ES-I3 (cell line): ENCODE data around the gene ETS2.

Experiments
- H3K36me3 ChIP-seq: 2 replicates; pipeline ENCODE4 v1.6.1; 2013; ENCODE audit warnings: mild to moderate bottlenecking, low read length, control low read depth, moderate library complexity; ENCODE audit not compliant: insufficient read depth
- H3K4me1 ChIP-seq: 2 replicates; pipeline ENCODE4 v1.6.1; 2013; ENCODE audit warnings: mild to moderate bottlenecking, control low read depth, low read length; ENCODE audit not compliant: insufficient read depth
- H3K9ac ChIP-seq: 2 replicates; pipeline ENCODE4 v1.6.1; 2013; ENCODE audit warnings: low read depth, mild to moderate bottlenecking, low read length, moderate library complexity
- H3K9me3 ChIP-seq: 2 replicates; pipeline ENCODE4 v1.6.1; 2013; ENCODE audit warnings: mild to moderate bottlenecking, low read length, moderate library complexity; ENCODE audit not compliant: control insufficient read depth, insufficient read depth

ETS2 gene

DNA sequence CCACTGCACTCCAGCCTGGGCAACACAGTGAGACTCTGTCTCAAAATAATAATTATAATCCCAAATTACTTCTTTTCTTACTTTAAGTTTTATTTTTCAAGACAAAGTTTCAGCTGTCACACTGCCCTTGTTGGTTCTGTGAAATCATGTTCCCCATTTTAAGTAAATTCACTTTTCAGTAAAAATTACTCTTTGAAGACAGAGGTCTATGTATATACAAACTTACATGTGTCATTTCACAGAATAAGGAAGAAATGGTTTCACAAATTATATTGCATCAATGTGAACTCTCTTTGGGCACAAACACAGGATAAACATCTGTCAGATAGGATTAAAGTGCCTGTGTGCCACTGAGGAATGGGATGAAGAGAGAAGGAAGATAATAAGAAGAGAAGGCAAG is 33.1 kb upstream of the ETS2 start:
- H3K4me1 ChIP-seq, result no peaks in the 10 kb centered on the region
- no peaks in the 10 kb centered on the region for H3K36me3 ChIP-seq
- H3K9me3 ChIP-seq, result no peaks in the 10 kb centered on the region
- H3K9ac ChIP-seq, result no peak overlapping the region

DNA sequence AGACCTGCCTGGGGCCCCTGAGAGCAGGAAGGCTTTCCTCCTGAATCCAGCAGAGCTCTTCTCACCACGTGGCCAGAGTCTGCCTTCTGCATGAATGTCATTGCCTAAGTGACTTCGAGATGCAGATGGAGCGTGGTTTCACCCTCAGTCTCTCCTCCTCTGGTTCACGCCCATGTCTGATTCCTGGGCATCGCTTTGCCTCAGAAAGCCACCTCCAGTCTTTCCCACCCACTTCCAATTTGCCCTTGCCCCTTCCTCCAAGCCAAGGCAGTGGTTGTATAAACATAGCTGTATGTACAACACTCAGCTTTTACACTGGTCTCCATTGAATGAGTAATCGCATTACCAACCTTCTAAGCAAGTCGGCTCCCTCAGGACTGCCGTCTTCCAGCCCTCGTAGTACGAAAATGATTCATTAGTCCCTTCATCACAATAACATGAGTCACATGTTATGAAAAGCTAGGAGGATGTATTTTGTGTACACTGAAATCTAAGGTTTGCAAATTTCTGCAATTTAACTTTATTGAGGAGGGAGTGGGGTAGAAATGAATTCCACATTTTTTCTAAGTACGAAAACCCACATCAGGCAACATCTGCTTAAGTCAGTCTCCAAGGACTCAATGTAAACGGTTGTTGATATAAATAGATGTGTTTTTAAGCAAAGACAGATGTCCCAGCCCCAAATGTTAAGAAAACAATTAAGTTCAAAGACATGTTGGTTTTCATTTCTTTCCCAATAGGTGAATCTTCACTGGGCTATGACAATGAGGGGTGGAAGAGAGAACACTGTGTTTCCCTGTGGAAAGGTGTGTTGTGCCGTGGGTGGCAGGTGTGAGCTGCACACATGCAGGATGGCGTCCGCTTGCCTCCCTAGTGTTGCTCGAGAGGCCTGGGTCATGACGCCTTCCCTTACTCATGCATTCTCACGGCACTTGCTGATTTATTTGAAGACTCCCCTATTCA is 32.3 kb upstream of the ETS2 start:
- no peak overlapping the region for H3K9ac ChIP-seq
- no peaks in the 10 kb centered on the region for H3K4me1 ChIP-seq
- no peaks in the 10 kb centered on the region for H3K36me3 ChIP-seq
- H3K9me3 ChIP-seq, result peaks cover under 1% of the 10 kb centered on the region; the same call in 1 of the 2 replicates

DNA sequence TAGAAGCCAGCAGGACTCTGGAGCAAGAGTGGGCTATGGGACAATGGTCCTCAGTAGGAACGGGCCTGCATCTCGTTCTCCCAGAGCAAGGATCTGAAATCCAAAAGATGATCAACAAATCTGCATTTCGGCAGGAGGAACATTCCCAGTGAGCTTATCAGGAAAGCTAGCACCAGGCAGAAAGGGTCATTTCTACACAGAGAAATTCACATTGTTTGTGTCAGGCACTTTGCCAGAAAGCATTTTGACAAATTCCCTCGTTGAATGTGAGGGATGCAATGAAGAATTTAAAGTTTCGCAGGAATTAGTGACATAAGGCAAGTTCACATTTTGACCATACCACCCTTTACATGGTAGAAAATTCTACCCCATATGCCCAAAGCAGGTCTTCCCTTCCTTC is 31.6 kb upstream of the ETS2 start:
- peaks cover 6% of the 10 kb centered on the region for H3K9me3 ChIP-seq
- H3K4me1 ChIP-seq, result no peaks in the 10 kb centered on the region
- H3K9ac ChIP-seq, result no peak overlapping the region
- H3K36me3 ChIP-seq, result no peaks in the 10 kb centered on the region

DNA sequence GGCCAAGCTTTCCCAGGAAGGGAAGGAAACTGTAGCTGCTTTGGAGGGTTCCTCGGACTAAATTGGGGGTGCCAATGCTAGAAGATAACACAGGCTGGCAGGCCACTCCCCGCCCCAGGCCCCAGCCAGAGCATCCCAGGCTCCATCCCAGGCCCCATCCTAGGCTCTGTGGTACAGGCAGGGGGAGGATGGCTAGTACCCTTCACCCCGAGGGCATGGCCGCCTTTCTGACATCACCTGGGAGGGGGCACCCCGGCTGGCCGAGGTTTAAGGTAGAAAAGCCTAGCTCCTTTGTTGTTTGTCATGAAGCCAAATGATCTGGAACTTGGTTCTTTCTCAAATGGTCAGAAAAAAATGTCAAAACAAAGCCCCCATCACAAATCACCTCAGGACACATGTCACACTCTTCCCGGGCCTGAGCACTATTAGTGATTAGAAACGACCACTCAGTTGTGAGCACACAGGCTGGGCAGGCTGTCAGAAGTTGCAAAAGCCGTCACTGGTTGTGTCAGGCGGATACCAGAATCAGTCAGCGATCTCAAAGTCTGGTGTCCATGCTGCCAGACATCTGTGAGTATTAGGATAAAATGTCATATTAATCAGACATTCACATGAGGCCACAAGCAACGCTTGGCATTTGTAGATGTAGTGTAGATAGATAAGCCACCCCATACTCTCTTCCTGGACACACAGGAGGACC is 31.0 kb upstream of the ETS2 start:
- Histone ChIP-seq H3K4me1 (no peaks in the 10 kb centered on the region), H3K9me3 (peaks cover 6% of the 10 kb centered on the region), H3K36me3 (no peaks in the 10 kb centered on the region), H3K9ac (no peak overlapping the region)

DNA sequence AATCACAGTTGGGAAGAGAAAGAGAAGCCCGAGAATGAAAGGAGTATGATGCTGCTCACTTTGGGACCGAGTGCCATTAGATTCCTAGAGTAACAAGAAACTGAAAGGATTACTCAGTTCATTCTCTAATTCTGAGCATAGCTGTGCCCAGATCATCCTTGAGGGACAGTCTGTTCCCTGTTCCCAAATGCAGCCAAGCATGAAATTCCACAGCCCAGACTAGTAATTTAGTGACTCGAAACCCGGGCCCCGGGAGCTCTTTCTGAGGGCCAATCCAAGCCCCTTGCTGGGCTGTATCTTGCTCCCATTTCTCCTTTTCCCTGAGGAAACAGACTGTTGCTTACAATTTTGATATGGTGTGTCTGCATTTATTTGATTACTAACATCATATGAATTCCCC is 30.0 kb upstream of the ETS2 start:
- Histone ChIP-seq H3K36me3 (no peaks in the 10 kb centered on the region), H3K4me1 (no peaks in the 10 kb centered on the region), H3K9me3 (peaks cover 6% of the 10 kb centered on the region), H3K9ac (no peak overlapping the region)

DNA sequence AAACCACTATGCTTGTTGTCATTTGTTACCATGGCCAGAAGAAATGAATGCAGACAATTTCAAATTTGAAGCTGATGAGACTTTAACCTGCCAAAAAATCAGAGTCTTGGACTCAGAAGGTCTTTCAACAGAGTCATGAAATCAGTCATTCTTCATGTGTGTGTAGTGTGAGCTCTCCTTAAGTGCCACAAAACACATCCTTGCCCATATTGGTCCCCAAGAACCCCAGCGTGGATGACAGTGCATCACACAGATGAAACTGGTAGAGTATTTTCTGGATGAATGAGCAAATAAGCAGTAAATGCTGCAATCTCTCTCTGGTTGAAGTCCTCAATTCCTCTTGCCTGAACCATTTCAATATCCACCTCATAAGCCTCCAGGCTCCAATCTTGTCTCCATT is 28.7 kb upstream of the ETS2 start:
- H3K9ac ChIP-seq, result no peak overlapping the region
- H3K36me3 ChIP-seq, result no peaks in the 10 kb centered on the region

DNA sequence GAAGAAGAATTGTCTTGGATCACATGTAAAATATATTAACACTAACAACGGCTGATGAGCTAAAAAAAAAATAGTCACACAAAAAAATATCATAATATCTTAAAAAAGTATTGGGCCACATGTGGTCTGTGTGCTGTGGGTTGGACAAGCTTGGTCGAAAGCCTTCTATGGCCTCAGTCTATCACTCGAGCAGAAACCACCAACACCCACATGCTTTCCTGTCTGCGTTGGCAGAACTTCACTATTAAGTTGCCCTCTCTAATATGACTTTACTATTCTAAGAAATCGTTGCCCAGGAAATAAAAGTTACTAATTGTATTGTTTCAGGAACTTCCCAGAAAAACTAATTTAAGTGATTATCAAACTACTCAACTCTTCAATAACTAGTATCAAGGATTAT is 28.2 kb upstream of the ETS2 start:
- no peak overlapping the region for H3K9ac ChIP-seq
- peaks cover 10% of the 10 kb centered on the region for H3K9me3 ChIP-seq
- no peaks in the 10 kb centered on the region for H3K4me1 ChIP-seq
- H3K36me3 ChIP-seq, result no peaks in the 10 kb centered on the region

More for the DNA sequence above, 28.7 kb upstream of the ETS2 start:
- H3K9me3 ChIP-seq, result peaks cover 6% of the 10 kb centered on the region
- no peaks in the 10 kb centered on the region for H3K4me1 ChIP-seq

DNA sequence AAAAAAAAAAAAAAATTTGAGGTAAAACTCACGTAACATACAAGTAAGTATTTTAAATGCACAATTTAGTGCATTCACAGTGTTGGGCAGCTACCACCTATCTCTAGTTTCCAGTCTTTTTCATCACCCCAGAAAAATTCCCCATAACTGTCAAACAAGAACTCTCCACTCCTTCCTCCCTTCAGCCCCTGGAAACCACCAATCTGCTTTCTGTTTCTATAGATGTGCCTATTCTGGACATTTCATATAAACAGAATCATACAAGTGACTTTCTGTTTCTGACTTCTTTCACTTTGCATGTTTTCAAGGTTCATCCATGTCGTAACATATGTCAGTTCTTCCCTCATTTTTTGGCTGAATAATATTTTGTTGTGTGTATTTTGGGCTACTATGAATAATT is 24.9 kb upstream of the ETS2 start:
- Histone ChIP-seq H3K36me3 (no peaks in the 10 kb centered on the region; the same call in 1 of the 2 replicates), H3K4me1 (no peaks in the 10 kb centered on the region), H3K9ac (no peak overlapping the region), H3K9me3 (peaks cover 10% of the 10 kb centered on the region)

DNA sequence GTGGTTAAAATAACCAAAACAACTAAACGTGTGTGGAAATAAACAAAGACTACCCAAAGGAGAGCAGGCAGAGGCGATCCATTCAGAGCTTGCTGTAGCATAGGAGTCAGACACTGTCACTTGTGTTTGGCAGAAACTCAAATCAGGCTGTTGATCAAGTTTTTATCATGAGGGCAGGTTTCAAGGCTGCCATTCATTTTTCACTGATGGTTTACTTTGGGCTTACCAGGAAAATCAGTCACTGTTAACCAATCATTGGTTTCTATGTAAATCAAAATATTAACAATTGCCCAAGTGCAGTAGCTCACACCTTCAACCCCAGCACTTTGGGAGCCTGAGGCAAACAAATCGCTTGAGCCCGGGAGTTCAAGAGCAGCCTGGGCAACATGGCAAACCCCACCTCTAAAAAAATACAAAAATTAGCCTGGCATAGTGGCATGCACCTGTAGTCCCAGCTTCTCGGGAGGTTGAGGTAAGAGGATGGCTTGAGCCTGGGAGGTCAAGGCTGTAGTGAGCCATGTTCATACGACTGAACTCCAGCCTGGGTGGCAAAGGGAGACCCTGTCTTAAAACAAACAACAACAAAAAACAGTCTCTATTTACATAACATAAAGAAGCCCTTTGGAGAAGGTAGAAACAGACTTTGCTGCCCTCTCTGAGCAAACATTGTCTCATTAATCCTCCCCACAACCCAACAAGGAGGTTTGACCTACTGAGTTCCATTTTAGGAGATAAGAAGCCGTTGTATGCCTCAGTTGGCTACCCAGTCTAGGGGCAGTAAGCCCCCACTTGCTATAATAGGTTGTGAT is 21.1 kb upstream of the ETS2 start:
- Histone ChIP-seq H3K36me3 (no peaks in the 10 kb centered on the region; the same call in 1 of the 2 replicates), H3K4me1 (peaks cover 11% of the 10 kb centered on the region), H3K9me3 (peaks cover 4% of the 10 kb centered on the region), H3K9ac (no peak overlapping the region)

DNA sequence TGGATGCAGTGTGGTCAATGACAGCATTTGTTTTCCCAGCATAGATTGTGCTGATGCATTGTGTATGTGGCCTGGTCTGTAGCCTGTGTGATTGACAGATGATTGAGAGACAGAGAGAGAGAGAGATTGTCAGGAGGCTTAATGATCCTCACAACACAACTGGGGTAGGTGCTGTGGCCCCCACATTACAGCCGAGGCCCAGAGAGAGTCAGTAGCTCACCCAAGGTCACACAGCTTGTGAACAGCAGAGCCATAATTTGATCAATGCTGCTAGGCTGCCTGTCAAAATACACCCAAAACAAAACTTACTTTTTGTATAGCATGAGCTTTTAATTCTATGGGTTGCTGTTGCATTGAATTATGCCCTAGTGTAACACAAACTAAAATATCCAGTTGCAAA is 20.2 kb upstream of the ETS2 start:
- Histone ChIP-seq H3K9ac (no peak overlapping the region), H3K9me3 (peaks cover 4% of the 10 kb centered on the region), H3K4me1 (peaks cover 11% of the 10 kb centered on the region), H3K36me3 (no peaks in the 10 kb centered on the region; the same call in 1 of the 2 replicates)

DNA sequence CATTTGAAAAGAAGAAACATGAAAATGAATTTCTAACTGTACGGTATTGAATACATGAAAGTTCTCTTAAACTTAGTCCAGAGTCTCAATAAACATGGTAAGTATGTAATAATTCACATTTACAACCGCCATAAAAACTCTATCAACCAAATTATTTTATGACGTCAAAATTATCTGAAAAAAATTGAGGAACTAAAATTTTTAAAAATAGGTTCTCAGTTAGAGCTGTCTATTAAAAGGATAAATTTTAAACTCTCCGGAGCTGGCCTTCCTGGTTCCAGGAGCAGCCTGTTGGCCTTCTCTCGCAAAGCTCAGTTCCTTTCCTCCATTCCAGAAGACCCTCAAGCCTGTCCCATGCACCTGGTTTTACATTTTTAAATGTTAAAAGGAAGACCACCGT is 18.7 kb upstream of the ETS2 start:
- peaks cover 11% of the 10 kb centered on the region for H3K4me1 ChIP-seq
- no peaks in the 10 kb centered on the region; the same call in 1 of the 2 replicates for H3K36me3 ChIP-seq
- H3K9me3 ChIP-seq, result peaks cover 4% of the 10 kb centered on the region; the same call in 1 of the 2 replicates
- H3K9ac ChIP-seq, result no peak overlapping the region

DNA sequence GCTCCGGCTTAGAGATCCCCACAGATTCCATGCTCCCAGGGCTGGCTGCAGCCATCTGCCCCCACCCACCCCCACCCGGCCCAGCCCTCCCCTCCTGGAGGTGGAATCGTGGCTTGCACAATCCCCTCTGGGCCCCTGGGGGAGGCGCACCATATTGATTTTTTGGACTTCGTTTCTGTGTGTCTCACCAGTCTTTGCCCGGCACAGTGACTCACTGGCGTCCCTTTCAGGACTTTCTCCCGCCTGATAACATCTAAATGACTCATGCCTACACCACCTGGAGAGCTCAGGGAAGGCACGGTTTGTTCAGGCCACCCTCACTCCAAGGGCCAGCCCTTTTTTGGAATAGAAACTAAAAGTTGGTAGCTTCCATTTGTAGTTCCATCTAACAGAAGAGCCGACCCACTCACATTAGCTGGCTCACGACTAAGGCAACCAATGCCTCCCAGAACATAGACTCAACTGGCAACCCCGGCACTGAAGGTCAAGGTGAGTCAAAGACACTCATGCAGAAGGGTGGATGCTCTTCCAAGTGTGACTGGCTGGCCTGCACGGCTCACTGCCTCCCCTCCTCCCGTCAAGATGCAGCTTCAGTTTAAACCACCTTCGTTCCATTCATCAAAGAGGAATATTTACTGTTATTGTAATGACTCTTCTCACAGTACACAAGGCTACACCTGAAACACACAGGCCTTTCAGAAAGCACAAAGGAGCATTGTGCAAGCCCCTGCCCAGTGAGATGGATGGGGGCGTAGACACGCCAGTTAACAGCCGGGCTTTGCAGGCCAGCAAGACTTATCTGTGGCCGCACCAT is 18.1 kb upstream of the ETS2 start:
- Histone ChIP-seq H3K4me1 (peaks cover 11% of the 10 kb centered on the region), H3K36me3 (no peaks in the 10 kb centered on the region; the same call in 1 of the 2 replicates), H3K9me3 (no peaks in the 10 kb centered on the region), H3K9ac (no peak overlapping the region)

DNA sequence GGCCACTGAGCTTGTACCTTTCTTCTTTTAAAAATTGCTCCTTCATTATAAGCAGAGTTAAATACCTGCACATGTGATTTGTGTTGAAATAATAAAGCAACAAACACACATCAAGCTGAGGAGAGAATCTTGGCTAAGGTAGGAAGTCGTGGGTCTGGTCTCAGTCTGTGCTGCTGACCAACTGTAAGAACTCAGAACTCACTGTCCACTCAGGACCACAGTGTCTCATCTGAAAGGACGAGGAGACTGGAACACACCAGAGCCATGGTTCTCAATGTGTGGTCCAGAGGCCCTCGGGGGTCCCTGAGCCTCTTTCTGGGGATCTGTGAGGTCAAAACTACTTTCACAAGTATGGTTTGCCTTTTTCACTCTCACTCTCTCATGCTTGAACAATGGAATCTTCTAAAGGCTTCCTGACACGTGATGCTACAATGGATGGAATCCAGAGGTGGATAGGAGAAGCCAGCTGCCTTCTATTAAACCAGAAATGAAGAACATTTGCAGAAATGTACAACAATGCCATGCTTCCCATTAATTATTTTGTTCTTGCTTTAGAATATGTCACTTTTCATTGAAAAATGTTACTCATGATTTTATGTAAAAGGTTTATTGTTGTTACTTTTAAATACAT is 17.3 kb upstream of the ETS2 start:
- Histone ChIP-seq H3K9ac (no peak overlapping the region), H3K9me3 (no peaks in the 10 kb centered on the region), H3K36me3 (no peaks in the 10 kb centered on the region; the same call in 1 of the 2 replicates), H3K4me1 (peaks cover 11% of the 10 kb centered on the region)
